PC-3 (cell line): ENCODE data around the gene POM121. TPM values are rescaled to one million over a fixed set of nuclear protein-coding genes. Genes with fewer than 3 reads are reported as not detected.
"Not testable (repeated sequence)": the region's sequence is repeated elsewhere in the genome, so short reads cannot be mapped to it uniquely, and the experiment has no call there.

Source experiments
- ATAC-seq: fragments of 200-7000 bp; cut with Tn5 transposase; 2 replicates; pipeline ENCODE4 v1.9.1; 2020; ENCODE audit warnings: mild to moderate bottlenecking, moderate library complexity
- BruUV-seq: library from RNA; stranded (reverse); fragments of 400-500 nt; replicated peaks from 2 replicates; lab custom pipeline; 2021; lab: Mats Ljungman, UMichigan
- CTCF ChIA-PET: fragments of 300-600 bp; sonication (Branson Sonifier 250); formaldehyde crosslinking; loops from one replicate; lab custom pipeline; 2022; ENCODE audit warnings: antibody characterized with exemption; lab: Charles Lee
- POLR2A ChIA-PET: fragments of 300-600 bp; sonication (Branson Sonifier 250); formaldehyde crosslinking; loops from one replicate; lab custom pipeline; 2022; ENCODE audit warnings: antibody characterized with exemption; ENCODE audit not compliant: unreplicated experiment; lab: Charles Lee
- DNase-seq: peaks from one replicate; pipeline ENCODE4 v3.0.0-alpha.2; 2015
- H2AFZ ChIP-seq: fragments of 300-600 bp; sonication (generic); 2 replicates; pipeline ENCODE4 v1.6.0; 2016; ENCODE audit warnings: antibody characterized with exemption, low read length
- H3F3A ChIP-seq: fragments of 300-600 bp; sonication (generic); one replicate; pipeline ENCODE4 v1.6.0; 2017; ENCODE audit warnings: antibody characterized with exemption, low read length, control low read depth, mild to moderate bottlenecking; ENCODE audit not compliant: unreplicated experiment
- H3K27ac ChIP-seq: fragments of 300-600 bp; sonication (generic); 2 replicates; pipeline ENCODE4 v1.5.1; 2016; ENCODE audit warnings: mild to moderate bottlenecking, low read length
- H3K27me3 ChIP-seq: fragments of 300-600 bp; sonication (generic); 2 replicates; pipeline ENCODE4 v1.6.1; 2016; ENCODE audit warnings: low read length, mixed read lengths
- H3K36me3 ChIP-seq: fragments of 300-600 bp; sonication (generic); 2 replicates; pipeline ENCODE4 v1.6.1; 2016; ENCODE audit warnings: low read depth, mixed run types, low read length, mixed read lengths
- H3K4me1 ChIP-seq: fragments of 300-600 bp; sonication (generic); 2 replicates; pipeline ENCODE4 v1.5.1; 2016; ENCODE audit warnings: low read length; ENCODE audit not compliant: insufficient read depth
- H3K4me2 ChIP-seq: fragments of 300-600 bp; sonication (generic); 2 replicates; pipeline ENCODE4 v1.6.0; 2016; ENCODE audit warnings: low read length
- H3K4me3 ChIP-seq: fragments of 300-600 bp; sonication (generic); 2 replicates; pipeline ENCODE4 v1.5.1; 2016; ENCODE audit warnings: mild to moderate bottlenecking, low read length, mixed read lengths
- H3K79me2 ChIP-seq: fragments of 300-600 bp; sonication (generic); 2 replicates; pipeline ENCODE4 v1.6.1; 2017; ENCODE audit warnings: low read length, mixed read lengths
- H3K9ac ChIP-seq: fragments of 300-600 bp; sonication (generic); 2 replicates; pipeline ENCODE4 v1.6.0; 2016; ENCODE audit warnings: mild to moderate bottlenecking, low read length
- H3K9me2 ChIP-seq: fragments of 300-600 bp; sonication (generic); replicated peaks from 2 replicates; pipeline ENCODE4 v1.6.1; 2016; ENCODE audit warnings: mixed run types, low read length, mixed read lengths
- H3K9me3 ChIP-seq: fragments of 300-600 bp; sonication (generic); 2 replicates; pipeline ENCODE4 v1.6.1; 2016; ENCODE audit warnings: low read length, mixed read lengths
- H4K20me1 ChIP-seq: fragments of 300-600 bp; sonication (generic); 2 replicates; pipeline ENCODE4 v1.6.1; 2016; ENCODE audit warnings: low read length, mixed read lengths
- intact Hi-C: fragments of 100-400 bp; cut with micrococcal nuclease; formaldehyde crosslinking; loops from 2 replicates; pipeline ENCODE4 v1.9.0; 2023
- total RNA-seq: library from RNA; depleted of rRNA; stranded (reverse); fragments of >200 nt; gene quantifications from 2 replicates; pipeline ENCODE4 v1.2.3, GENCODE V29; 2014

The POM121 gene
- total RNA-seq, 1 experiment from 2014 or later, result 13.1 TPM

DNA sequence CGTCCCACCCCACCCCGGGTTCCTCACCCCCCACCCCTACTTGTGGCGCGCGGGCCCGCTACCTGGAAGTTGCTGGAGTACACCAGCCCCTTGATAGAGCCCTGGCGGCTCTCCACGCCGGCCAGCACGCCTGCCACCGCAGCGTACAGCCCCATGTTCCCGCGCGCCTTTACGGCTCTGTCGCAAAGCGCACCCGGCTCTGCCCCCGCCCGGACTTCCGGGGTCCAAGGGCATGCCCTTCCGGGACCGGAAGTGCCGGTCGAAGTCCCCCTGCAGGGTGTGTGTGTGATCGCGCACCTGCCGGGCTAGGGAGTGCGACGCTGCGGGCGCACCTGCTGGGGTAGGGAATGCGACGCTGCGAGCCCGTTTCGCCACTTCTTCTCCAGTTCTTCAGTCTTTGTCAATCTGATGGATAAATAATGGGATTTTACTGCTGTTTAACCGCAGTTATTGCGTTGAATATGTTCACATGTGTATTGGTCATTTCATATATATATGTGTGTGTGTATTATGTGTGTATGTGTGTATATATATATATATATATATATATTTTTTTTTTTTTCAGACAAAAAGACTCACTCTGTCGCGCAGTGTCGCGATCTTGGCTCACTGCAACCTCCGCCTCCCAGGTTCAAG lies 29.8 kb downstream of the POM121 start:
- H2AFZ ChIP-seq, H3F3A ChIP-seq, H3K27ac ChIP-seq, H3K4me3 ChIP-seq, H4K20me1 ChIP-seq, H3K9me2 ChIP-seq, BruUV-seq, DNase-seq, H3K9ac ChIP-seq, intact Hi-C loops, CTCF ChIA-PET, POLR2A ChIA-PET, H3K27me3 ChIP-seq, H3K9me3 ChIP-seq, H3K4me1 ChIP-seq, H3K36me3 ChIP-seq, H3K4me2 ChIP-seq, H3K79me2 ChIP-seq: not testable (repeated sequence)
- ATAC-seq, result peak; percentile 82

DNA sequence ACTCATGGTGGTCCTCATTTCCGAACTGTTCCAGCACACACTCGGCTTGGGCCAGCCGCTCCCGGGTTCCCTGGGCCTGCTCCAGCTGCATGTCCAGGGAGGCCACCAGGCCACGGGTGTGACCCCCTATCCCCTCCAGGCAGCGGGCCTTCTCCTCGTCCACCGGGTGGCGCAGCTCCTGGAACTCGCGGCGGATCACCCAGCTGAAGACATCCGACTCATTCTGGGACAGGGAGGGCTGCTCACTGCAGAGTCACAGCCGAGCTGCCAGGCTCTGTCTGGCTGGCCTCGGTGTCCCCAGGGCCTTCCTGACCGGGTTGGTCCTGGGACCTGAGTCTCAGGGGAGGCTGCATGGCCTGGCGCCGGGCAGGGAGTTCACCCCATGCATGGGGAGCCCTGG lies 35.1 kb downstream of the POM121 start:
- H3F3A ChIP-seq, POLR2A ChIA-PET, BruUV-seq, H3K4me3 ChIP-seq, H2AFZ ChIP-seq, H3K9ac ChIP-seq, H3K9me2 ChIP-seq, CTCF ChIA-PET, H3K9me3 ChIP-seq, intact Hi-C loops, H3K4me2 ChIP-seq, H4K20me1 ChIP-seq, H3K79me2 ChIP-seq, DNase-seq, H3K4me1 ChIP-seq, H3K27ac ChIP-seq, H3K36me3 ChIP-seq, H3K27me3 ChIP-seq: not testable (repeated sequence)
- ATAC-seq, result peak; percentile 38

DNA sequence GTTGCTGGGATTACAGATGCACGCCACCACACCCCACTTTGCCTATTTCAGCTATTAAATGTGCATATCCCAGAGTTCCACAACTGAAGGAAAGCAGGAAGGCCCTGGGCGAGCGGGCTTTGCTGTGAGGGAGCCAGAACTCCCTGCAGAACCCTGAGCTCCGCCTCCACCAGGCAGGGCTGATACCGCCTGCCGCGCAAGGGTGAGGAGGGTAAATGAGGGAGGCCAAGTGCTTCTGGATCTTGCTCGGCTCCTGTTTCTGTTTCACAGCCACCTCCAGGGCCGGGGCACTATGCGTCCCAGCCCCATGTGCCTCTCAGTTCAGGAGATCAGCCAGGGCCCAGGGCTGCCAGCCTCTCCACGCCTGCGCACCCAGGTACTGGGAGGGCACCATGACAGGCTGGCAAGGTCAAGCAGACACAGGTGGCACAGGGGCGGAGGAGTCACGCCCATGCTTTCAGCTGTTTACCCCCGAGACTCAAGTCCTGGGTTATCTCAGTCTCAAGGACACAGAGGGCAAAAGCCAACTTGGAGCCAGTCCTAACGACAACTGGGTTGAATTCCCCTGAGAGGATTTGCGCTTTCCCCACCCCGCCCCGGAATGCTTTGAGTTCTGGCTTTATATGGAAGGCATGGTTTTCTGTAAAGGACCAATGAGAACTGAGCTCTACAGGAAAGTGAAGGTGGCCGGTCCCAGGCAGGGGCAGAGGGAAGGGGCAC lies 35.9 kb downstream of the POM121 start:
- ATAC-seq, H3K79me2 ChIP-seq, POLR2A ChIA-PET, H3K4me3 ChIP-seq, H3K27ac ChIP-seq, BruUV-seq, H3K4me2 ChIP-seq, CTCF ChIA-PET, H3K9me2 ChIP-seq, DNase-seq, H4K20me1 ChIP-seq, intact Hi-C loops, H3K9ac ChIP-seq, H3K27me3 ChIP-seq, H2AFZ ChIP-seq, H3K9me3 ChIP-seq, H3F3A ChIP-seq, H3K4me1 ChIP-seq, H3K36me3 ChIP-seq: not testable (repeated sequence)

DNA sequence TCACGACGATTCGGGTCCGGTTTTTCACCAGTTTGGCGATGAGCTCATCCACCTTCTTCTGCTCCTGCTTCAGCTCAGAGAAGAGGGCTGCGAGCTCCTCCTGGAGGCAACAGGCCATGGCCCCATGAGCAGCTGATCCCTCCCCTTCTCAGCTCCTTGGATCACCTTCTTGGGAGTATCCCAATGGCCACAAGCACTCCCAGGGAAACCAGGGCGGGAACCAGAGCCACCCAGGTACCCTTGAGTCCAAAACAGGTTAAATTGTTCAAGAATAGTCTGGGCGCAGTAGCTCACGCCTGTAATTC lies 36.4 kb downstream of the POM121 start:
- H3K4me3 ChIP-seq, H3K79me2 ChIP-seq, POLR2A ChIA-PET, CTCF ChIA-PET, H3K9me2 ChIP-seq, H2AFZ ChIP-seq, intact Hi-C loops, H3F3A ChIP-seq, BruUV-seq, ATAC-seq, H3K27ac ChIP-seq, H3K9me3 ChIP-seq, H3K27me3 ChIP-seq, H3K9ac ChIP-seq, H3K4me1 ChIP-seq, H3K4me2 ChIP-seq, DNase-seq, H4K20me1 ChIP-seq, H3K36me3 ChIP-seq: not testable (repeated sequence)

DNA sequence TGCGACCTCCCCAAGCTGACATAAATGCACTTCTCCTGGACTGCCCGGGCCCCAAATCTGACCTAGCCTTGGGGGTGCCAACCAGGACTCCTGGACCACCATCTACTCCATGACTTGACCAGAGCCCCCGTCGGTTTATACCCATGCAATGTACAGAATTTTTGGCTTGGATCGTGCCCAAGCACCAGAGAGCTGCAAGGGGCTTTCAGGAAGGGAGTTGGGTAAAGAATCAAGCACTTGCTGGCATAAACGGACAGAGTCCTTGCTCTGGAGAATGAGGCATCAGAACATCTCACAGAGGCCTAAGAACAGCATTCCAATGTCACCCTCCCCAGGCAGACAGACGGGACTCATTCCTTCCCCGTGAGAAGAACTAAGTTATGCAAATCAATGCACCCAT lies 38.2 kb downstream of the POM121 start:
- POLR2A ChIA-PET, H4K20me1 ChIP-seq, BruUV-seq, H3K4me2 ChIP-seq, H3K27ac ChIP-seq, ATAC-seq, H3K4me3 ChIP-seq, H3K9ac ChIP-seq, CTCF ChIA-PET, H3K4me1 ChIP-seq, H3F3A ChIP-seq, H3K9me2 ChIP-seq, intact Hi-C loops, H3K36me3 ChIP-seq, H3K79me2 ChIP-seq, H3K27me3 ChIP-seq, H3K9me3 ChIP-seq, DNase-seq, H2AFZ ChIP-seq: not testable (repeated sequence)

DNA sequence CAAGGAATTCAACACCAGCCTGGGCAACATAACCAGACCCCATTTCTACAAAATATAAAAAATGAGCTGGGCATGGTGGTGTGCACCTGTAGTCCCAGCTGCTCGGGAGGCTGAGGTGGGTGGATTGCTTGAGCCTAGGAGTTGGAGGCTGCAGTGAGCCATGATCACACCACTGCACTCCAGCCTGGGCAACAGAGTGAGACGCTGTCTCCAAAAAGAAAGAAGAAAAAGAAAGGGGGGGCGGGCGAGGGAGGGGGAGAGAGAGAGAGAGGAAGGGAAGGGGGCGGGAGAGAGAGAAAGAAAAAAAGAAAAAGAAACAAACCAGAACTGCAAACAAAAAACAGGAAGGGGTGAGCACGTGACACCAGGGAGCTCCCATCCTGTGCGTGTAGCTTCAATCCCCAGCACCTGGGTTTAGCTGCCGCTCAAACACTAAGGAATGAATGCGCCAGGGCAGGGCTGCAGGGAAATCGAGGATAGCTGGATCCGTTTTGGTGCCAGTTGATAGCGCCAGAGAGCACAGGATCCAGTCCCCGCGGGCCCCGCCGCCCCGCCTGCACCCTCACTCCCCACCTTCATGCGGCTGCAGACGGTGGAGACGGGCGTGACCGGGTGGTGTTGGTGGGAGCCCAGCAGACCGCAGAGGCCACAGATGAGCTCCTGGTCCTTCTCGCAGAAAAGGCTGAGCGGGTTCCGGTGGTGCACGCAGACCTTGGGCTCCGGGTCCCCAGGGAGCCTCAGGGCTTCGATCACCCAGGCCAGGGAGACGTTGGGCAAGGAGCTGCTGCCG lies 40.5 kb downstream of the POM121 start:
- H3F3A ChIP-seq, H3K27me3 ChIP-seq, H3K4me3 ChIP-seq, H3K27ac ChIP-seq, intact Hi-C loops, CTCF ChIA-PET, H3K9me2 ChIP-seq, H3K79me2 ChIP-seq, H3K4me1 ChIP-seq, DNase-seq, H3K9ac ChIP-seq, H3K4me2 ChIP-seq, H2AFZ ChIP-seq, POLR2A ChIA-PET, H4K20me1 ChIP-seq, BruUV-seq, ATAC-seq, H3K36me3 ChIP-seq, H3K9me3 ChIP-seq: not testable (repeated sequence)
